Endothelial cell (in vitro differentiated cells): ENCODE results near the gene RGS7. TPM values are rescaled to one million over a fixed set of nuclear protein-coding genes. Genes with fewer than 3 reads are reported as not detected.

Experiments
- DNase-seq: peaks from one replicate; pipeline ENCODE4 v3.0.0; 2021; ENCODE audit warnings: low spot score
- H3K27ac Mint-ChIP-seq: one replicate; pipeline ENCODE4 v1.8.0; 2021; ENCODE audit warnings: mixed read lengths, inconsistent platforms; ENCODE audit not compliant: unreplicated experiment
- H3K27me3 Mint-ChIP-seq: one replicate; pipeline ENCODE4 v1.8.0; 2021; ENCODE audit warnings: mild to moderate bottlenecking, moderate library complexity, mixed read lengths, inconsistent platforms; ENCODE audit not compliant: unreplicated experiment
- H3K36me3 Mint-ChIP-seq: one replicate; pipeline ENCODE4 v1.8.0; 2021; ENCODE audit warnings: mild to moderate bottlenecking, low read depth, mixed read lengths, inconsistent platforms; ENCODE audit not compliant: unreplicated experiment
- H3K4me1 Mint-ChIP-seq: one replicate; pipeline ENCODE4 v1.8.0; 2021; ENCODE audit warnings: mild to moderate bottlenecking, mixed read lengths, inconsistent platforms; ENCODE audit not compliant: unreplicated experiment
- H3K4me3 Mint-ChIP-seq: one replicate; pipeline ENCODE4 v1.8.0; 2021; ENCODE audit warnings: mild to moderate bottlenecking, mixed read lengths, inconsistent platforms; ENCODE audit not compliant: unreplicated experiment
- H3K9me3 Mint-ChIP-seq: one replicate; pipeline ENCODE4 v1.8.0; 2021; ENCODE audit warnings: mixed read lengths, inconsistent platforms; ENCODE audit not compliant: unreplicated experiment
- total RNA-seq: library from RNA; stranded (reverse); fragmentation: NEBNext Ultra II Directional; extraction: Animal tissue kit (Norgen Biotek cat#: 25700); gene quantifications from one replicate; pipeline ENCODE4 v1.2.1, GENCODE V29; 2021; ENCODE audit not compliant: unreplicated experiment
- TF ChIP-seq, protein P1 (sequence below): fragments of 200-600 bp; sonication (generic); IDR thresholded peaks from one replicate; pipeline ENCODE4 v1.5.0; 2021; ENCODE audit warnings: antibody characterized with exemption; ENCODE audit not compliant: unreplicated experiment

The RGS7 gene
- total RNA-seq, 1 donor from 2014 or later, result 1.4 TPM

- H3K27ac Mint-ChIP-seq, result no peak overlapping the region
- TF ChIP-seq, protein P1, sequence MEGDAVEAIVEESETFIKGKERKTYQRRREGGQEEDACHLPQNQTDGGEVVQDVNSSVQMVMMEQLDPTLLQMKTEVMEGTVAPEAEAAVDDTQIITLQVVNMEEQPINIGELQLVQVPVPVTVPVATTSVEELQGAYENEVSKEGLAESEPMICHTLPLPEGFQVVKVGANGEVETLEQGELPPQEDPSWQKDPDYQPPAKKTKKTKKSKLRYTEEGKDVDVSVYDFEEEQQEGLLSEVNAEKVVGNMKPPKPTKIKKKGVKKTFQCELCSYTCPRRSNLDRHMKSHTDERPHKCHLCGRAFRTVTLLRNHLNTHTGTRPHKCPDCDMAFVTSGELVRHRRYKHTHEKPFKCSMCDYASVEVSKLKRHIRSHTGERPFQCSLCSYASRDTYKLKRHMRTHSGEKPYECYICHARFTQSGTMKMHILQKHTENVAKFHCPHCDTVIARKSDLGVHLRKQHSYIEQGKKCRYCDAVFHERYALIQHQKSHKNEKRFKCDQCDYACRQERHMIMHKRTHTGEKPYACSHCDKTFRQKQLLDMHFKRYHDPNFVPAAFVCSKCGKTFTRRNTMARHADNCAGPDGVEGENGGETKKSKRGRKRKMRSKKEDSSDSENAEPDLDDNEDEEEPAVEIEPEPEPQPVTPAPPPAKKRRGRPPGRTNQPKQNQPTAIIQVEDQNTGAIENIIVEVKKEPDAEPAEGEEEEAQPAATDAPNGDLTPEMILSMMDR, result no peak
- no peaks in the 10 kb centered on the region for H3K9me3 Mint-ChIP-seq
These were observed 409.4 kb downstream of the RGS7 start for GRCh38 chr1:240947438-240948224.

GRCh38 chr1:240946926-240947325 is 410.1 kb downstream of the RGS7 start:
- no peak overlapping the region for H3K4me3 Mint-ChIP-seq
- TF ChIP-seq, protein P1, result peak; percentile 55
- peak; percentile 47 for DNase-seq
- H3K9me3 Mint-ChIP-seq, result no peaks in the 10 kb centered on the region
- no peaks in the 10 kb centered on the region for H3K27me3 Mint-ChIP-seq
- H3K36me3 Mint-ChIP-seq, result no peaks in the 10 kb centered on the region
- no peaks in the 10 kb centered on the region for H3K4me1 Mint-ChIP-seq
- H3K27ac Mint-ChIP-seq, result no peak overlapping the region

More at GRCh38 chr1:240947438-240948224, 409.4 kb downstream of the RGS7 start:
- Mint-ChIP-seq H3K4me3 (no peak overlapping the region), H3K36me3 (no peaks in the 10 kb centered on the region), H3K4me1 (no peaks in the 10 kb centered on the region), H3K27me3 (no peaks in the 10 kb centered on the region)
- DNase-seq, result no peak

- H3K9me3 Mint-ChIP-seq, result peaks cover 4% of the 10 kb centered on the region
- H3K4me3 Mint-ChIP-seq, result no peak overlapping the region
- TF ChIP-seq, protein P1, result no peak
- no peak for DNase-seq
- H3K27ac Mint-ChIP-seq, result no peak overlapping the region
- no peaks in the 10 kb centered on the region for H3K36me3 Mint-ChIP-seq
- H3K4me1 Mint-ChIP-seq, result no peaks in the 10 kb centered on the region
- no peaks in the 10 kb centered on the region for H3K27me3 Mint-ChIP-seq
These were observed 414.1 kb downstream of the RGS7 start for GRCh38 chr1:240942901-240943300.

DNA sequence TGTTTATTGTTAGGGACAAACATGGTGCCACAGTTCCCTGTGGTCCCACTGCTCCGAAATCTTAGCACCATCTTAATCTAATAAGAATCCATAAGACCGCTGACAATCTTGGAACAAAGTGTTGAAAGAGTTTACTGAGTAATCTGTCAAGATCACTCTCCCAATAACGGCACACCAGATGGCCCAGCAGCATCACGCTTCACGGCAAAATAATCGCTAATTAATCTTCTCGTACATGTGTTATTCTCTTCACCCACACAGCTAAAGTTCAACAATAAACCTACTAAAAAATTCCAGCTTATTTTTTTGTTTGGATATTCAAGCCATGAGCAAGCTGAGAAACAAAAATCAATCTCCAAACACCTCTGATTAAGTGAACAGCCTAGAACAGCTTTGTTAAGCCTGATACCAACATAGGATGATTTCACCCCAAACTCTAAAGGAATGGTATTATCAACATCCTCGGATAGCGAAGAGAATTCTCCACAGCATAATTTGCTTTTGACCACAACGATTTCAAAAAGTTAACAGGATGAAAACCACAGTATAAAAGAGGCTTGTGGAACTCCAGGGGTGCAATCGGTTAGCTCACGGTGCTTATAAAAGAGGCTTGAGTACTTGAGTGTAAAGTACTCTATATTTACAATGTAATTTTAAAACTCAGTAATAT is 415.2 kb downstream of the RGS7 start:
- Mint-ChIP-seq H3K4me3 (no peak overlapping the region), H3K9me3 (peaks cover 4% of the 10 kb centered on the region), H3K4me1 (no peaks in the 10 kb centered on the region), H3K27me3 (no peaks in the 10 kb centered on the region), H3K27ac (no peak overlapping the region), H3K36me3 (no peaks in the 10 kb centered on the region)
- DNase-seq, result no peak
- TF ChIP-seq, protein P1, result no peak
